K562 (cell line): ENCODE data around the gene LRRC47. TPM values are rescaled to one million over a fixed set of nuclear protein-coding genes. Genes with fewer than 3 reads are reported as not detected.

Experiments
- BRD9 ChIP-seq: fragments of 450-650 bp; IDR thresholded peaks from 2 replicates; pipeline ENCODE4 v1.6.1; 2018; ENCODE audit warnings: low read depth; ENCODE audit not compliant: partially characterized antibody
- BRF1 ChIP-seq: IDR thresholded peaks from 3 replicates; pipeline ENCODE4 v1.6.1; 2011; ENCODE audit warnings: borderline replicate concordance, mild to moderate bottlenecking; ENCODE audit not compliant: insufficient read length; ENCODE audit errors: extremely low read depth
- CBFA2T3 ChIP-seq: fragments of 450-650 bp; IDR thresholded peaks from 2 replicates; pipeline ENCODE4 v1.6.1; 2017
- CTCF ChIP-seq, 3 experiments: IDR thresholded peaks in 2 of 3; conservative IDR thresholded peaks in 1 of 3; 2 replicates each; pipeline ENCODE4 v1.5.1; 2011 to 2012; ENCODE audit warnings: low read length in 3 of 3, mild to moderate bottlenecking in 3 of 3, control low read depth in 2 of 3, improper control_type of control experiment in 1 of 3, inconsistent platforms in 1 of 3, low read depth in 1 of 3, mixed read lengths in 1 of 3, moderate library complexity in 1 of 3; ENCODE audit not compliant: insufficient read depth in 2 of 3
- DPF2 ChIP-seq: fragments of 450-650 bp; IDR thresholded peaks from 2 replicates; pipeline ENCODE4 v1.6.1; 2016
- EGR1 ChIP-seq: fragments of 450-650 bp; conservative IDR thresholded peaks from 2 replicates; pipeline ENCODE4 v1.6.1; 2017; ENCODE audit warnings: mild to moderate bottlenecking
- ERF ChIP-seq: fragments of 450-650 bp; formaldehyde crosslinking; IDR thresholded peaks from 2 replicates; pipeline ENCODE4 v1.4.0; 2020; ENCODE audit warnings: mild to moderate bottlenecking, mixed read lengths
- FOXJ2 ChIP-seq: fragments of 200-800 bp; sonication (Bioruptor generic); IDR thresholded peaks from 2 replicates; pipeline ENCODE4 v1.6.1; 2016; ENCODE audit warnings: missing genetic modification characterization, missing compliant biosample characterization
- FOXK1 ChIP-seq: sonication (generic); formaldehyde crosslinking; IDR thresholded peaks from 2 replicates; pipeline ENCODE4 v1.8.0; 2022; ENCODE audit warnings: missing genetic modification reagents, mild to moderate bottlenecking, borderline replicate concordance
- FOXP1 ChIP-seq: sonication (generic); formaldehyde crosslinking; IDR thresholded peaks from 2 replicates; pipeline ENCODE4 v1.8.0; 2022; ENCODE audit warnings: mild to moderate bottlenecking, missing genetic modification reagents
- HDAC8 ChIP-seq: fragments of 450-650 bp; IDR thresholded peaks from 2 replicates; pipeline ENCODE4 v1.6.1; 2016; ENCODE audit warnings: mild to moderate bottlenecking, missing genetic modification characterization, moderate library complexity, missing compliant biosample characterization
- HOMEZ ChIP-seq: fragments of 250-450 bp; sonication (Bioruptor Pico); IDR thresholded peaks from 2 replicates; pipeline ENCODE4 v1.4.0; 2020; ENCODE audit warnings: mild to moderate bottlenecking, moderate library complexity
- JUN ChIP-seq, 2 experiments: sonication (generic) in 1 of 2; formaldehyde crosslinking in 1 of 2; IDR thresholded peaks; 2 replicates each; pipeline versions ENCODE4 v1.6.1 to v1.8.0; 2012 to 2022; ENCODE audit warnings: borderline replicate concordance in 2 of 2, mild to moderate bottlenecking in 2 of 2, improper control_type of control experiment in 1 of 2, low read depth in 1 of 2, low read length in 1 of 2, missing genetic modification reagents in 1 of 2
- JUND ChIP-seq, 2 experiments: IDR thresholded peaks; 2 replicates in 1 of 2; 3 replicates in 1 of 2; pipeline ENCODE4 v1.6.1; 2011; ENCODE audit warnings: borderline replicate concordance in 2 of 2, low read depth in 2 of 2, low read length in 2 of 2, improper control_type of control experiment in 1 of 2, missing biosample characterization in 1 of 2, missing genetic modification characterization in 1 of 2, missing genetic modification reagents in 1 of 2
- MEIS2 ChIP-seq: fragments of 450-650 bp; IDR thresholded peaks from 2 replicates; pipeline ENCODE4 v1.6.1; 2014; ENCODE audit warnings: mild to moderate bottlenecking; ENCODE audit not compliant: partially characterized antibody
- NFXL1 ChIP-seq: fragments of 450-650 bp; formaldehyde crosslinking; IDR thresholded peaks from 2 replicates; pipeline ENCODE4 v1.4.0; 2021; ENCODE audit warnings: mild to moderate bottlenecking
- PHTF2 ChIP-seq: fragments of 250-450 bp; sonication (Bioruptor Pico); IDR thresholded peaks from 2 replicates; pipeline ENCODE4 v1.5.0; 2021; ENCODE audit warnings: mild to moderate bottlenecking
- RAD21 ChIP-seq, 2 experiments: fragments of 250-450 bp in 1 of 2; fragments of 450-650 bp in 1 of 2; sonication (Bioruptor Pico) in 1 of 2; formaldehyde crosslinking in 1 of 2; IDR thresholded peaks in 1 of 2; conservative IDR thresholded peaks in 1 of 2; 2 replicates each; pipeline versions ENCODE4 v1.4.0 to v1.8.0; 2020 to 2022; ENCODE audit warnings: mild to moderate bottlenecking in 2 of 2, moderate library complexity in 1 of 2
- SOX6 ChIP-seq: fragments of 450-650 bp; IDR thresholded peaks from 2 replicates; pipeline ENCODE4 v1.6.1; 2014; ENCODE audit warnings: mild to moderate bottlenecking
- SP1 ChIP-seq: sonication (generic); formaldehyde crosslinking; IDR thresholded peaks from 2 replicates; pipeline ENCODE4 v1.8.1; 2022; ENCODE audit warnings: mild to moderate bottlenecking, missing genetic modification reagents
- TAF7 ChIP-seq: fragments of 450-650 bp; IDR thresholded peaks from 2 replicates; pipeline ENCODE4 v1.6.1; 2016; ENCODE audit warnings: missing genetic modification characterization, missing compliant biosample characterization
- U2AF2 ChIP-seq: fragments of 200-400 bp; formaldehyde crosslinking; optimal IDR thresholded peaks from 2 replicates; pipeline ENCODE3; 2017; ENCODE audit warnings: low read depth, mild to moderate bottlenecking, low read length
- ZC3H4 ChIP-seq: sonication (generic); formaldehyde crosslinking; IDR thresholded peaks from 2 replicates; pipeline ENCODE4 v1.9.0; 2021; ENCODE audit warnings: missing genetic modification reagents, borderline replicate concordance
- ZFP1 ChIP-seq: fragments of 450-650 bp; formaldehyde crosslinking; IDR thresholded peaks from 2 replicates; pipeline ENCODE4 v1.4.0; 2020; ENCODE audit warnings: mild to moderate bottlenecking, mixed read lengths
- ZKSCAN8 ChIP-seq: fragments of 200-800 bp; sonication (Bioruptor generic); IDR thresholded peaks from 2 replicates; pipeline ENCODE4 v1.6.1; 2016; ENCODE audit warnings: missing genetic modification characterization, missing compliant biosample characterization
- ZNF146 ChIP-seq: IDR thresholded peaks from one replicate; pipeline ENCODE4 v1.6.1; 2018; ENCODE audit warnings: missing compliant biosample characterization; ENCODE audit not compliant: unreplicated experiment
- ZNF239 ChIP-seq: fragments of 250-450 bp; sonication (Bioruptor Pico); IDR thresholded peaks from 2 replicates; pipeline ENCODE4 v1.4.0; 2020; ENCODE audit warnings: mild to moderate bottlenecking
- ZNF584 ChIP-seq: fragments of 200-800 bp; sonication (Bioruptor generic); IDR thresholded peaks from 2 replicates; pipeline ENCODE4 v1.6.1; 2016; ENCODE audit warnings: low read depth, mild to moderate bottlenecking, missing genetic modification characterization, missing compliant biosample characterization
- polyA plus RNA-seq, 8 experiments: library from polyadenylated mRNA; depleted of rRNA in 4 of 8; stranded (reverse) in 5 of 8; unstranded in 3 of 8; fragments of >200 nt; fragmentation: Nextera tagmentation in 2 of 8; fragmentation: Illumina TruSeq in 1 of 8; extraction: Ambion mirVana in 2 of 8; extraction: Trizol in 1 of 8; gene quantifications; 2 replicates each; pipeline versions ENCODE4 v1.2.1 to v1.2.3, GENCODE V29; 2011 to 2014; ENCODE audit warnings: inconsistent platforms in 1 of 8, missing spikeins in 1 of 8
- total RNA-seq, 7 experiments: library from RNA; depleted of rRNA in 6 of 7; stranded (reverse); fragments of >200 nt in 6 of 7; fragmentation: Illumina TruSeq in 2 of 7; extraction: Trizol in 2 of 7; gene quantifications; 2 replicates each; pipeline versions ENCODE4 v1.2.1 to v1.2.3, GENCODE V29; 2011 to 2021; ENCODE audit warnings: low replicate concordance in 1 of 7

The LRRC47 gene
- total and polyA plus RNA-seq, 9 of the 15 experiments (the other 6 are each of a cell fraction or from before 2014, with no cell fraction given): 4.6 to 68.0 (median 35.9) TPM

GRCh38 chr1:3807769-3808168 is 11.5 kb upstream of the LRRC47 start (continued):
- TF ChIP-seq ZNF239: no peak
- TF ChIP-seq ZC3H4 (CRISPR knock-in tag): no peak
- no peak for TF ChIP-seq ERF (CRISPR knock-in tag)
- TF ChIP-seq TAF7: no peak
- no peak for TF ChIP-seq CTCF (IDR thresholded peaks at IDR 0.05 in 2 of 3, conservative IDR thresholded peaks at IDR 0.05 in 1 of 3; ENCODE audit: insufficient read depth in 2 of 3, low read depth in 1 of 3, low read length in 3 of 3)
- TF ChIP-seq CBFA2T3: peak; percentile 79
- TF ChIP-seq ZNF146 (CRISPR knock-in tag): no peak
- TF ChIP-seq RAD21 (CRISPR knock-in tag; conservative IDR thresholded peaks at IDR 0.05 in 1 of 2, IDR thresholded peaks at IDR 0.05 in 1 of 2): no peak
- no peak for TF ChIP-seq BRD9
- no peak for TF ChIP-seq FOXP1 (CRISPR knock-in tag)
- peak; percentile 66 for TF ChIP-seq DPF2
- TF ChIP-seq JUN (IDR thresholded peaks at IDR 0.05; ENCODE audit: borderline replicate concordance, low read depth, low read length): no peak
- TF ChIP-seq JUN (CRISPR knock-in tag; IDR thresholded peaks at IDR 0.05; ENCODE audit: borderline replicate concordance): no peak
- peak; percentile 88 for TF ChIP-seq EGR1
- TF ChIP-seq ZNF584 (CRISPR knock-in tag): no peak
- no peak for TF ChIP-seq U2AF2
- TF ChIP-seq ZKSCAN8 (CRISPR knock-in tag): no peak
- no peak for TF ChIP-seq FOXJ2 (tag)
- no peak for TF ChIP-seq HDAC8
- TF ChIP-seq HOMEZ (CRISPR knock-in tag): no peak
- peak; percentile 55; the same call in 1 of the 2 replicates for TF ChIP-seq SOX6
- no peak for TF ChIP-seq FOXK1 (CRISPR knock-in tag)
- TF ChIP-seq JUND (IDR thresholded peaks at IDR 0.05; ENCODE audit: borderline replicate concordance, low read depth, low read length): peak; percentile 28; the same call in 1 of the 2 replicates
- TF ChIP-seq JUND (tag; IDR thresholded peaks at IDR 0.05; ENCODE audit: borderline replicate concordance, low read depth, low read length): no peak; the same call in 2 of the 3 replicates
- TF ChIP-seq BRF1: no peak
- no peak for TF ChIP-seq ZFP1
- no peak for TF ChIP-seq SP1
- TF ChIP-seq MEIS2: peak; percentile 85
- TF ChIP-seq PHTF2 (CRISPR knock-in tag): no peak
- no peak for TF ChIP-seq NFXL1 (CRISPR knock-in tag)
